NCI-H1436 (cell line): ENCODE measurements around the gene STPG3.

Experiments
- DNase-seq: peaks from one replicate; lab custom pipeline; 2025; lab: John Stamatoyannopoulos, UW

The STPG3 gene

DNA sequence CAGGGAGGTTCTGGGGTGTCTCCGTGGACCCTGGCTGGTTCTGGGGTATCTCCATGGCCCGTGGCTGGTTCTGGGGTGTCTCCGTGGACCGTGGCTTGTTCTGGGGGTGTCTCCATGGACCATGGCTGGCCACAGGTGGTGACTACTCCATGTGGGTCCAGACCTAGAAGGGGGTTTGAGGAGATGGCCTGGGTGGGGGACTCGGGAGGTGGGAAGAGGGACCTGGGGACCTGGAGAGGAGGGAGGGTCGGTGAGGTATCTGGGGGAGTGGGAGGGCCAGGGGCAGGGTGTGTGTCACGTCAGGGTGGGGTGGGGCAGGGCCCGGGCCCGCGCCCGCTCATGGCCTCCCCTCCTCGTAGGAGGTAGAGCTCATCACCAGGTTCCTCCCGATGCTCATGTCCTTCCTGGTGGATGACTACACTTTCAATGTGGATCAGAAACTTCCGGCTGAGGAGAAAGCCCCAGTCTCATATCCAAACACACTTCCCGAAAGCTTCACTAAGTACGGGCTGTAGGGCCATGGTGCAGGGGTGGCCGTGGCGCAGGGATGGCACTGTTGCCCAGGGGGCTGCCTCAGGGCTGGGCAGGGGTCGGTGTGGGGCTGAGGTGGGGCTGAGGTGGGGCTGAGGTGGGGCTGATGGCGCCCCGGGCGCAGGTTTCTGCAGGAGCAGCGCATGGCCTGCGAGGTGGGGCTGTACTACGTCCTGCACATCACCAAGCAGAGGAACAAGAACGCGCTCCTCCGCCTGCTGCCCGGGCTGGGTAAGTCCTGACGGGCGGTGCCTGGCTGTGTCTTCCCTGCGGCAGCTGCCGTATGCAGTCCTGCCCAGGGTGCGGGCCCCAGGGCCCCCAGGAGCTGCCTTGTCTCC is 15.7 kb downstream of the STPG3 start:
- DNase-seq, result no peak

DNA sequence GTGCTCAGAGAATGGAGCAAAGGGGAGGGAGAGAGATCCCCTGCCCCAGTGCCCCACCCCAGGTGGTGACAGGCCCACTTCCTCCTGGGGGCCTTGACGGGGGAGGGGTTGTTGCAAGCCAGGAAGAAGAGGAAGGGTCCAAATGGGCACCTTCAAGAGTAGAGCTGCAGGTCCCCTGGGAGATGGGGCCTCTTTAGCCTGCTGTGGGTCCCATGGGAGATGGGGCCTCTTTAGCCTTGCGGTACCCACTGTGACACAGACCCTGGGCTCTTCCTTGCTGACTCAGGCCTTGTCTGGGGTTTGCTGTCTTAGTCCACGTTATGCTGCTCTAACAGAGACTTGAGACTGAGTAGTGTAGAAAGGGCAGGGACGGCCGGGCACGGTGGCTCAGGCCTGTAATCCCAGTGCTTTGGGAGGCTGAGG is 16.9 kb downstream of the STPG3 start:
- DNase-seq, result no peak

DNA sequence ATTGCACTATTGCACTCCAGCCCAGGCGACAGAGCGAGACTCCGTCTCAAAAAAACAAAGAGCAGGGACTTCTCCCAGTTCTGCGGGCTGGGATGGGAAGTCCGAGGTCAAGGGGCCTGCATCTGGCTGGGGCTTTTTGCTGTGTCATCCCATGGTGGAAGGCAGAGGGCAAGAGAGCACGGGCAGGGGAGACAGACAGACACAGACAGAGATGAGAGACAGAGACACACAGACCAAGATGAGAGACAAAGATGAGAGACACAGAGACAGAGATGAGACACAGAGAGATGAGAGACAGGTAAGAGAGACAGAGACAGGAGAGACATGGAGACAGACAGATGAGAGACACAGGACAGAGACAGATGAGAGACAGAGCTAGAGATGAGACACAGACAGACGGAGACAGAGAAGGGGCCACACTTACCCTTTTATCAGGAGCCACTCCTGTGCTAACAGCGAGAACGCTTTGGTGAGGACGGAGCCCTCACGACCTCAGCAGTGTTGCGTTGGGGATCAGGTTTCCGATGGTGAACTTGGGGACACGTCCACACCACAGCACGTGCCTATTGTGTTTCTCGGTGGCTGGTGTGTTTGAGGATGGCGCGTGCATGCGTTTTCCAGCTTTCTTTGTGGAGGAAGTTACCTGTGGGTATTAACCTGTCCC is 17.6 kb downstream of the STPG3 start:
- no peak for DNase-seq

DNA sequence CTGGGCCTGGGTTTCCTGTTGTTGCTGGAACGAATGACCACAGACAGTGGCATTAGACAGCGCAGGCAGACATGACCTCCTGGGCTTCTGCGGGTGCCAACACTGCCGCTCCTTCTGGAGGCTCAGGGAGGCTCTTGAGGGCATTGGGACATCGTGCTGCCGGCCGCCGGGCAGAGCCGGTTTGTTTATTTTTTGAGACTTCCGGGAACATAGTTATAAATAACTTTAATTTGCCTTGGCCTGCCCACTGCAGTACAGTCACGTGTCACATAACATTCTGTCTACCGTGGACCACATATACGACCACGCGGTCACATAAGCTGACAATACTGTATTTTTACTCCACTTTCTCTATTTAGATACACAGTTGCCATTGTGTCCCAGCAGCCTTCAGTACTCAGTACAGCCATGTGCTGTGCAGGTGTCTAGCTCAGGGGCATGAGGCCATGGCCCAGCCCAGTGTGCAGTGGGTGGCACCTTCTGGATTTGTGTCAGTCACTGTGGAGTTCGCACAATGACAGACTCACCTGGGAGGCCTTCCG is 18.2 kb downstream of the STPG3 start:
- no peak for DNase-seq

DNA sequence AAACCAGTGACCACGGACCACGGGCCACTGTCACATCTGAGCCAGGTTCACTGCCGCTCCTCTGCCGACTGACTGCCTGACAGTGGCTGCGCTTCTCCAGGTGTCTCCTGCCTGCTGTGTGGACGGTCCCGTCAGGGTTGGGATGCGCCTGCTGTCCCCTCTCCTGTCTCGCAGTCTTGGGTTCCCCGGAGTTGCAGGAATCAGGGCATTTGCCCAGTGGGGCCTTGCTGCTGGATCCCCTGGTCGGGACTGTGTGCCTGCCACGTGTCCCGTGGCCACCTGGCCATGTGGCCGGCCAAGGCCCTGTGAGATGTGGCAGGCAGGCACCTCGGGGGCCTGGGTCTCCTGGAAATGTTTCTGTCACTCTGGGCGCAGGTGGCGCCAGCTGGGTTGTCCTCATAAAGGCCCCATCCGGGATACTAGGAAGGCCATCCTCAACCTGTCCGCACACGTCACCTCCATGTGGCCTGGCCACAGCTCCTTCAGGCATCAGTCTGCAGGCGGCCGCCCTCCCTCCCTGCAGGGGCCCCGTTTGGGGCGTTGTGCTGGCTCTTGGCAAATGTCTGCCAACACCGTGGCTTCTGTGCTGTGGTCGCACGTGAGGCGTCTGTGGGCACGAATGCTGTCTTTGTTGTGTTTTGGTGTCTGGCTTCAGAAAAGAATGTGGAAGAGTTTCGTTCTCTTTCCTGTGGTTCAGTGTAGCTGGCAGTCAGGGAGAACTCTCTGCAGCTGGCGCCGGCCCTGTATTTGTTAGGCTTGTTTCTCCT is 20.0 kb downstream of the STPG3 start:
- no peak for DNase-seq

DNA sequence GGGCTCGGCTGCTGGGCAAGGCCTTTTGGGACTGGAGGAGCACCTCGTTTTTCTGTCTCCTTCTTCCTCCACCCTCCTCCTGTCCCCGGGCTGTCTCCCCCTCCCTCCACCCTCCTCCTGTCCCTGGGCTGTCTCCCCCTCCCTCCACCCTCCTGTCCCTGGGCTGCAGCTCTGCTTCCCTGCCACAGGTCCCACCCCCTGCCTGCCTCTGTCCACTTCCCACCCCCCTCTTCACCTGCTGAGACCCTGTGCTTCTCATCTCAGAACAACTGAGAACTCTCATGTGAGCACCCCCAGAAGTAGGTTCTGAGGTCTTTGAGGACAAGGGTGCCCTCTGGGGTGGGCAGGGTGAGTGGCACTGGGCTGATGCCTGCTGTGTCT is 20.6 kb downstream of the STPG3 start:
- no peak for DNase-seq

DNA sequence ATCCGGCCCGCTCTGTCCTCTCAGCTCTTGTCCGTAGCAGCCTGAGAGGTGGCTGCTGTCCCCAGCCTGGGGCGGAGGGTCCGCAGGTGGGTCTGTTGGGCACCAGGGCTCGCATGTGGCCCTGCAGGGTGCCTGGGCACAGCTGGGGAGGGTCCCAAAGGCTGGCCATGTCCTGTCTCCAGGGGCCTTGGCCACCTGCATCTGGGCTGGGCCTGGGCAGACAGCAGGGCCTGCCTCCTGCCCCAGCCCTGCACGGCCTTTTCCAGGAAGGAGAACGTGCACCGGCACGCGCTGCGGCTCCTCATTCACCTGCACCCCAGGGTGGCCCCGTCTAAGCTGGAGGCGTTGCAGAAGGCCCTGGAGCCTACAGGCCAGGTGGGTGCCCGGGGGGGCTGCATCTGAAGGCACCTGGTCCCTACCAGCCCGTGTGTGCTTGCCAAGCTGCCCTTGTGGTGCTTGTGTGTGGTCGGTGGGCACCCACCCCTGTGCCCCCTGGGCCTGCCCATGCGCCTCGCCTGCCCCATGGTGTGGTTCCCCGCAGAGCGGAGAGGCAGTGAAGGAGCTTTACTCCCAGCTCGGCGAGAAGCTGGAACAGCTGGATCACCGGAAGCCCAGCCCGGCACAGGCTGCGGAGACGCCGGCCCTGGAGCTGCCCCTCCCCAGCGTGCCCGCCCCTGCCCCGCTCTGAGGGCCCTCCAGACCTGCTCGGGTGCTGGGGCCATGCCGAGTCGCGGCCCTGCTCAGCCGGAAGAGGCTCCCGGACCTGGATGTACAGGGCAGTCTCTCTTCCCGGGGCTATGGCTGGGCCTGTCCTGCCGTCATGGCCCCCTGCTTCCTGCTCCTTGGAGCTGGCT is 21.4 kb downstream of the STPG3 start:
- no peak for DNase-seq

DNA sequence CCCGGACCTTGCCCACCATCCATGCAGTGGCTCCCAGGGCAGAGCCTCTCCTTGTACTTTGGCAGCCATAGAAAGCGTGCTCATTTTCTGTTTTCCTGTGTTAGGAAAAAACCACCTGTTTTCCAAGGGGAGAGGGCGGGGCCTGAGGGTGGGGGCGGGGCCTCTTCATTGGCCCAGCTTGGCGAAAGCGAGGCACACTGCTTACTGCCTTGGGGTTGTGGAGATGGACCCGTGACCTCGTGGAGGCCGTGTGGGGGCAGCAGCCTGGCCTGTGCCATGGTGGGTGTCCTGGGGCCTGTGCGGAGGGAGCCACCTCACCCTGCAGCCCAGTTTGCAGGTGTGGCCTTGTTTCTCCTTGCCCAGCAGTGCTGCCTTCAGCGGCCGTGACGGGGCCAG is 22.0 kb downstream of the STPG3 start:
- no peak for DNase-seq

DNA sequence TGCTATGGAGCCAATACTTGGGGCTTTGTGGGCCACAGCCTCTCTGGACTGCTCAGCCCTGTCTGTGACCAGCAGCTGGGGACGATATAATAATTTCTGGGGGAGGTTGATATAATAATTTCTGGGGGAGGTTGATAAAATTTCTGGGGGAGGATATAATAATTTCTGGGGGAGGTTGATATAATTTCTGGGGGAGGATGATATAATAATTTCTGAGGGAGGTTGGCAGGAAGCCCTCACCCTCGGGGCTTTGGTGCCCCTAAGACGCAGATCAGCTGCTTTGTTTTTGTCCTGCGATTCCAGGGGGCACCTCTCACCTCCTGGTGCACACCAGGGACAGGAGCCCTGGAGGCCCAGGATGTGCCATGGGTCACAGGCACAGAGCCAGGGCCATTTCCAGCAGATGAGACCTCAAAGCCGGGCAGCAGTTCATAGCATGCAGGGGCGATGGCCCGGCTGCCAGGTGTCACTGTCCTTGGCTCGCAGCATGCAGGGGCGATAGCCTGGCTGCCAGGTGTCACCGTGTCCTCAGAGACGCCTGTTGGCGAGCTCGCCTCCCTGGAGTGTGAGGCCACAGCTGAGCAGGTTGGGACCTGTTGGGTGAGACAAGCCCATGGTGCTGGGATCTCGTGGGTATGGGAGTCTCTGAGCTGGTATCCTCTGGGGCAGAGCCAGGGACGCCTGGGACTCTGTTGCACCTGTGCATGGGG is 22.7 kb downstream of the STPG3 start:
- DNase-seq, result no peak

DNA sequence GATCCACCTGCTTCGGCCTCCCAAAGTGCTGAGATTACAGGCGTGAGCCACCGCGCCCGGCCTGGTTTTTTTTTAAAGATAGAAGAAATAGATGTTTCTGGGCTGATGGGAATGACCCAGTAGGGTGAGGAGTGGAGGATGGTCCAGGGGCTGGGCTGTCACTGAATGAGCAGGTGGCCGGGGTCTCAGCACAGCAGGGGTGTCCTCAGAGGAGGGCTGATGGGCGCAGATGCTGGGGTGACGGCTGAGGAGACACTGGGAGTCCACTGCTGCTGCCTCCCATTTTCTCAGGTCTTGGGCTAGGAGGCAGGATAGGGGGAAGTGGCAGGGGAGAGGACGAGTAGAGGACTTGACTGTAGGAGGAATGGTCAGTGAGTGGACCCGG is 24.1 kb downstream of the STPG3 start:
- DNase-seq, result no peak

DNA sequence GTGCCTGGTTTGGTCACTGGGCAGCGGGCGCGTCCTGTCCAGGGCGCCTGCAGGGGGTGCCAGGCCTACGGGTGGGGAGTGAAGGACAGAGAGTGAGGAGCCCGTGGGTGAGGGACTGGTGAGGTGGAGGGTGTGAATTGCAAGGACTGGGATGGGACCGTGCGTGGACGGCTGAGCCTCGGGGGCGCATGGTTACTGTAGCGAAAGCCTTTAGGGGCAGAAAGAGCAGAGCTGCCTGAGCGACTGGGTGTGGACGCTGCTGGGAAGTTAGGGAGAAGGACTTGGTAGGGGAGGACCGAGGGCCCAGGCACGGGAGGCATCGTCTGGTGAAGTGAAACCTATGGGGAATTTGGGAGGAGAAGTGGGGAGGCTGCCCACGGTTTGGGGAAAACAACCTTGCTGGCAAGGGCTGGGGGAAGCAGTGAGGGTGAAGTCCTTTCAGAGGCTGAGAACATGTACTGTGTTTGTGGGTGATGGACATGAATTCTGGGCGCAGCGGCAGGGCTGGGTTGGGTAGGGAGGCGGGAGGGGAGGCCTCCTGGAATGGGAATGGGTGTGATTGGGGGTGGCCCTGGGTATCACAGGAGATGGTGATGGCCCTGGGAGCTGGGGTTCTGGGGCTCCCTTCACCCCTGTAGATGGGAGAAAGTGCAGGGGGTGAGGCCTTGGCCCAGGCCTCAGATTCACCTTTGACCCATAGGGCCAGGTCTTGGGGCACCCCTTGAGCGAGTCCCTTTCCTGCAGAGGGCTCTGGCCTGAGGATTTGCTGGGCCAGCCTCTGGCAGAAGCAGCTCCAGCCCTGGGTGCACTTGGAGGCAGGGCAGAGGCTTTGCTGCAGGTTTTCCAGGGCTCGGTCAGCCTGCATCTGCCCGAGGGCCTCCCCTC is 24.7 kb downstream of the STPG3 start:
- no peak for DNase-seq

DNA sequence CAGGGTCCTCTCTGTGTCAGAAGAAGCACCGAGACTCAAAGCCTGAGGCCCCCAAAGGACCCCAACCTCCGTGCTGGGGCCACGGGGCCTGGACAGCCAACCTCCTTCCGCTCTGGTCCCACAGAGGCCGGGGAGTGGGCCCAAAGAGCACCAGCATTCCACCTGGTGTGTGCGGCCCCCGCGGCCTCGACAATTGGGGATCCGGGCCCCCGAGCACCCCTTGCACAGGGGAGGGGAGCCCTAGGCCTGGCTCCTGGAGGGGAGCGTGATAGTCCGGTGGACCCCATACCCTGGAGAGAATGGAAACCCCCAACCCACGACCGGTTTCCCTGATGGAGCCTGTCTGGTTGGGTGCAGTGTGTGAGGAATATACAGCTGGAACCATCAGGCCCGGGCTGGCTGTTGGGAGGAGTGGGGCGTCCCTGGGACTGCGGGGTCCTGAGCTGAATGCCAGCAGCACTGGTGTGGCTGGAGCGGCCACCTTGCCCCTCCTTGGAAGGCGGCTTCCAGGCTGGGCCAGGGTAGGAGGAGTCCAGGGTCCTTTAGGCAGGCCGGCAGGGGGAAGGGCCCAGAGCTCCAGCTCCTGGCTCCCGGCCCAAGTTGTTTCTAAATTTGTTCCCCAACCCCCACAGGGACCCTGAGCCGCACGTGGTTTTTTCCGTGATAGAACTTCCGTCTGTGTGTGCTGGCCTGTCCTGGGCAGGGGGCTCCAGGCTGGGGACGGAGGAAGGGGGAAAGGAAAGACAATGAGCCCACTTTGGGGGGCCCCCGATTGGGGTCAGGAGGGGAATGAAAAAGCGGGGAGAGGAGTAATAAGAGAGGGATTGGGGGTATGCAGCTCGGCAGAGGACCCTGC is 25.6 kb downstream of the STPG3 start:
- DNase-seq, result no peak

DNA sequence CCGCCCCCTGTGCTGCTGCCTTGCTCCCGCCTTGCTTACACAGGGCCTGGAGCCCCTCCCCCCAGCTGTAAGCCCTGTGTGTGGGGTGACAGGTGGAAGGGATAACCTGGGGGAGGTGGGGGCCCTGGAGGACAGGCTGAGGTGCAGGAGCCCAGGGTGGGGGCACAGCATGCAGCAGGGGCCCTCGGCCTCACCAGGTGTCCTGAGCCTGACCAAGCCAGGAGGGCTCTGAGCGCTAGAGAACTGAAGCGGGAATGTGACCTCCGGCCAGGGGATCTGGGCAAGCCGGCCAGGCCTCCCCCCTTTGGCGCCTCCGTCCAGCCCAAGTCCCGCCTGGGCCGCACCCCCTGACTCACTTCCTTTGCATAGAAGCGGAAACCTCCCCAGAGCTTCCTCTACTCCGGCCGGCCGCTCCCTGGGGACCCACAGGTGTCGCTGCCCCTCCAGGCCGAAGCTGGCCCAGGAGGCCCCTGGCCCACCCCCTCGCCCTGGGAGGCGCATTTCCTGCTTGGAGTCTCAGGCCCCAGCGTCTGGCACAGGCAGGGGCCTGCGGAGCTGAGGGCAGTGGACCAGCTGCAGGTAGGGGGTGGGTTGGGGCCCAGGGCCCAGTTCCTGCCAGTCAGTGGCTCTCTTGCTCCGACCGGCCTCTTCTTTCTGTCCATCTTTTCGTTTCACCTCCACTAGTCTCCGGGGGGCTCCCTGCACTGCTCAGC is 26.4 kb downstream of the STPG3 start, which contains the start of gene TOR4A:
TSS of gene TOR4A (plus strand) at position 398 of the 713 bp plus-strand sequence. CDS start 964 bp downstream, outside the sequence.
- DNase-seq, result no peak

DNA sequence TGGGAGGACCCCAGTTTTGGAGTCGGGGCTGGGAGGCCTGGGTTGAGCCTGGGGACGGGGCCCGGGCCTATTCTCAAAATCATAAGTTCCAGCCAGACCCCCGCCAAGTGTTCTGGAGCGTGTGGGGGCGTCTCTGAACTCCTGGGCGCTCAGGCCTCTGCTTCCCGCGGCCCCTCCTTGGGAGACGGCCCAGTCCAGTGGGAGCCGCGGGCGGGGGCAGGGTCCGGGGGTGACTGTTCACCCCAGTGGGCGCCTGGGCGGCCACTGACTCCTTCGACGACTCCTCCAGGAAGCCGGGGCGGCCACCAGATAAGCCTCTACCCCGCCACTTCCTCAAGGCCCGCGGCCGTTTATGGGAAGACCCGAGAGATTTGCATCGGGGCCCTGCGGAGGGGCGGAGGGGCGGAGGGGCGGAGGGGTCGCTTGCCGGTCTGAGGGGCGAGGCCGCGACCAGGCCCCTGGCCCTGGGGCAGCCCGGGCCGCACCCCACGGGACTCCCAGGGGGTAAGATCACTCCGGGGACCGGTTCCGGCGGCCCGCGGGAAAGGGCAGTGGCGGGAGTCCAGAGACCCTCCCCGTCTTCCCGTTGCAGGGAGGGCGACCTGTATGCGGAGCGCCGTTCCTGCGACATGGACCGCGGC is 27.1 kb downstream of the STPG3 start:
- no peak for DNase-seq

DNA sequence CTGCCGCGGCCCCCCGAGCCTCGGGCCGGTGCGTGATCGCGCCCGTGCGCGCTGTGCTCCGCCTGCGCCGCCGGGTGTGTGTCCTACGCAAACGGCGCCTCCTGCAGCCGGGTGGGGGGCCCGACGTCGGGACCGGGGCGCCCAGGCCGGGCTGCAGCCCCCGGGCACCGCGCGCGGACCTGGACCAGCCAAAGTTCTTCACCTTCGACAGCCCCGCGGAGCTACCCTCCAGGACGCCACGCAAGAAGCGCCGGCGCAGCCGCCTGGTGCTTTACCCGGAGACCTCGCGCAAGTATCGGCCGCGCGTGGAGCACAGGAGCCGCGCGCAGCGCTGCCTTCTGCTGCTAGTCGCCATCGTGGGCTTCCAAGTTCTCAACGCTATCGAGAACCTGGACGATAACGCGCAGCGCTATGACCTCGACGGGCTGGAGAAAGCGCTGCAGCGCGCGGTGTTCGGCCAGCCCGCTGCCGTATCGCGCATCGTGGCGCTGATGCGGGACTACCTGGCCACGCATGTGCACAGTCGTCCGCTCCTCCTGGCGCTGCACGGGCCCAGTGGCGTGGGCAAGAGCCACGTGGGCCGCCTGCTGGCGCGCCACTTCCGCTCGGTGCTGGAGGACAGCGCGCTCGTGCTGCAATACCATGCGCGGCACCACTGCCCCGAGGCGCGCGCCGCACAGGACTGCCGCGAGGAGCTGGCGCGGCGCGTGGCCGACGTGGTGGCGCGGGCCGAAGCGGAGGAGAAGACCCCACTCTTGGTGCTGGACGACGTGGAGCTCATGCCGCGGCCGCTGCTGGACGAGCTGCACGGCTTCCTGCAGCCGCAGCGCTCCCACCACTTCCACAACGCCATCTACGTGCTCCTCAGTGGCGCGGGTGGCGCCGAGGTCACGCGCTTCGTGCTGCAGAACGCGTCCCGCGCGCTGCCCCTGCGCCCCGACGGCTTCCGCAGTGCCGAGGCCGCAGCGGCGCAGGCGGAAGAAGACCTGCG is 27.9 kb downstream of the STPG3 start:
- no peak for DNase-seq

DNA sequence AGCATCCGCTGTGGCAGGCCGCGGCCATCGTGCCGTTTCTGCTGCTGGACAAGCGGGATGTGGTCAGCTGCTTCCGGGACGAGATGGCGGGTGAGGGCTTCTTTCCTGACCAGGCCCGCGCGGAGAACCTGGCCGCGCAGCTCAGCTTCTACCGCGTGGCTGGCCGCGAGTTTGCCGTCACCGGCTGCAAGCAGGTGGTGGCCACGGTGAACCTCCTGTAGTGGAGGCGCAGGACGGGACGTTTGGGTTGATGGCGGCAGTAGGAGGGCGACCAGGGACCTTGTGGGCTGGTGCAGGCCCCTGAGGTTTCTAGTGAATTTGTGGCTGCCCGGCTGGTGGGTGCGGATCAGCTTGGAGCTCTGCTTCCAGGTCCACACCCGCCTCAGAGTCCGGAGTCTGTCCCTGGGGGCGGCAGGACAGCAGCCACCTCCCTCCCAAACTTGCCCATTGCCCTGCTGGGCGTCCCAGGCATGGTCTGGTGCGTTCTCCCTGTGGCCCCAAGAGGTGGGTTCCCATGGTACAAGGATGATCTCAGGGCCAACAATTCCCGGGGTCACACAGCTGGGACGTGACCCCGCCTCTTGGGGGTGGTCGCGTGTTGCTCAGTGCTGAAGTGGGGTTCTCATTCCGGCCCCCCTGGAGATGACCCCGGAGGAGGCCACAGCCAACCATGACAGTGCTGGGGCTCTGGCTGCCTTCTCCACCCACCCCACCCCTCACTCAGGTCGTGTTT is 28.8 kb downstream of the STPG3 start:
- no peak for DNase-seq
